Panc1 (cell line): Measurements from ENCODE around the gene EFNA2. TPM values are rescaled to one million over a fixed set of nuclear protein-coding genes. Genes with fewer than 3 reads are reported as not detected.

Experiments used
- ATAC-seq: fragments of 200-7000 bp; cut with Tn5 transposase; 2 replicates; pipeline ENCODE4 v1.9.1; 2020; ENCODE audit warnings: mild to moderate bottlenecking, moderate library complexity
- BruUV-seq: library from RNA; stranded (reverse); fragments of 400-500 nt; replicated peaks from 2 replicates; lab custom pipeline; 2021; lab: Mats Ljungman, UMichigan
- CTCF ChIA-PET: fragments of 300-600 bp; sonication (Branson Sonifier 250); formaldehyde crosslinking; loops from one replicate; lab custom pipeline; 2022; ENCODE audit warnings: antibody characterized with exemption; lab: Charles Lee
- POLR2A ChIA-PET: fragments of 300-600 bp; sonication (Branson Sonifier 250); formaldehyde crosslinking; loops from one replicate; lab custom pipeline; 2022; ENCODE audit warnings: antibody characterized with exemption; lab: Charles Lee
- DNase-seq: peaks from one replicate; pipeline ENCODE4 v3.0.0-alpha.2; 2010; ENCODE audit warnings: low read depth, low spot score
- H3K27ac ChIP-seq: 2 replicates; pipeline ENCODE4 v1.5.1; 2011; ENCODE audit warnings: mild to moderate bottlenecking, low read length, inconsistent platforms
- H3K27me3 ChIP-seq: fragments of 200-500 bp; sonication (Bioruptor generic); 2 replicates; pipeline ENCODE4 v1.6.0; 2014; ENCODE audit warnings: low read length, inconsistent platforms; ENCODE audit not compliant: control insufficient read depth, insufficient read depth
- H3K36me3 ChIP-seq: fragments of 200-500 bp; sonication (Bioruptor generic); 2 replicates; pipeline ENCODE4 v1.5.1; 2014; ENCODE audit warnings: inconsistent platforms, mild to moderate bottlenecking, low read length, moderate library complexity; ENCODE audit not compliant: control insufficient read depth, insufficient read depth
- H3K4me1 ChIP-seq: 2 replicates; pipeline ENCODE4 v1.5.1; 2011; ENCODE audit warnings: inconsistent platforms, mild to moderate bottlenecking, low read length, moderate library complexity; ENCODE audit not compliant: control insufficient read depth, insufficient read depth
- H3K4me3 ChIP-seq, 2 experiments: 2 replicates each; pipeline ENCODE4 v1.5.1; 2011 to 2012; ENCODE audit warnings: low read depth in 2 of 2, low read length in 2 of 2, mild to moderate bottlenecking in 2 of 2, inconsistent platforms in 1 of 2, moderate library complexity in 1 of 2
- H3K9me3 ChIP-seq: fragments of 200-500 bp; sonication (Bioruptor generic); 2 replicates; pipeline ENCODE4 v1.5.1; 2014; ENCODE audit warnings: low read depth, mild to moderate bottlenecking, inconsistent platforms, low read length, moderate library complexity; ENCODE audit not compliant: control insufficient read depth, insufficient read depth
- CTCF ChIP-seq: fragments of 450-650 bp; IDR thresholded peaks from 2 replicates; pipeline ENCODE4 v1.5.1; 2017; ENCODE audit warnings: mild to moderate bottlenecking
- POLR2AphosphoS5 ChIP-seq: IDR thresholded peaks from 2 replicates; pipeline ENCODE4 v1.6.1; 2012; ENCODE audit warnings: mild to moderate bottlenecking, low read depth, low read length, moderate library complexity
- SIN3A ChIP-seq: IDR thresholded peaks from 2 replicates; pipeline ENCODE4 v1.6.1; 2012; ENCODE audit warnings: low read depth, mild to moderate bottlenecking, low read length, moderate library complexity, borderline replicate concordance; ENCODE audit not compliant: insufficient read depth
- TCF7L2 ChIP-seq: IDR thresholded peaks from 2 replicates; pipeline ENCODE4 v1.6.1; 2011; ENCODE audit warnings: mild to moderate bottlenecking, low read depth, low read length, inconsistent platforms
- in situ Hi-C: cut with HindIII; loops from 2 replicates; pipeline ENCODE4 v1.10.0; 2016; ENCODE audit warnings: low sequenced_read_pairs, low pct_unique_long_range_greater_than_20kb
- intact Hi-C: fragments of 100-400 bp; cut with micrococcal nuclease; formaldehyde crosslinking; loops from one replicate; pipeline ENCODE4 v1.10.0; 2022; ENCODE audit not compliant: unreplicated experiment
- total RNA-seq: library from RNA; stranded (reverse); gene quantifications from one replicate; pipeline ENCODE4 v1.2.1, GENCODE V29; 2021; ENCODE audit not compliant: unreplicated experiment
- TF ChIP-seq, protein P1 (sequence below), 2 experiments: IDR thresholded peaks; 2 replicates each; pipeline ENCODE4 v1.6.1; 2011 to 2012; ENCODE audit warnings: low read depth in 2 of 2, control low read depth in 1 of 2, low read length in 1 of 2, mild to moderate bottlenecking in 1 of 2, moderate library complexity in 1 of 2; ENCODE audit not compliant: insufficient read depth in 1 of 2

Gene EFNA2
- total RNA-seq, 1 experiment from 2014 or later, result 7.8 TPM

GRCh38 chr19:1293782-1294604 lies 8.3 kb downstream of the EFNA2 start:
- in situ Hi-C loops, result no loop called here
- ATAC-seq, result no peak
- H3K27me3 ChIP-seq, result no peaks in the 10 kb centered on the region
- no TSS peak for BruUV-seq
- ChIA-PET POLR2A (no interaction called here), CTCF (no interaction called here)
- H3K4me1 ChIP-seq, result peaks cover 9% of the 10 kb centered on the region
- no peak overlapping the region for H3K27ac ChIP-seq
- no peaks in the 10 kb centered on the region for H3K36me3 ChIP-seq
- no peak for DNase-seq
- no peak overlapping the region for H3K4me3 ChIP-seq
- TF ChIP-seq CTCF (no peak), TCF7L2 (no peak), POLR2AphosphoS5 (no peak), SIN3A (no peak)
- TF ChIP-seq, protein P1, sequence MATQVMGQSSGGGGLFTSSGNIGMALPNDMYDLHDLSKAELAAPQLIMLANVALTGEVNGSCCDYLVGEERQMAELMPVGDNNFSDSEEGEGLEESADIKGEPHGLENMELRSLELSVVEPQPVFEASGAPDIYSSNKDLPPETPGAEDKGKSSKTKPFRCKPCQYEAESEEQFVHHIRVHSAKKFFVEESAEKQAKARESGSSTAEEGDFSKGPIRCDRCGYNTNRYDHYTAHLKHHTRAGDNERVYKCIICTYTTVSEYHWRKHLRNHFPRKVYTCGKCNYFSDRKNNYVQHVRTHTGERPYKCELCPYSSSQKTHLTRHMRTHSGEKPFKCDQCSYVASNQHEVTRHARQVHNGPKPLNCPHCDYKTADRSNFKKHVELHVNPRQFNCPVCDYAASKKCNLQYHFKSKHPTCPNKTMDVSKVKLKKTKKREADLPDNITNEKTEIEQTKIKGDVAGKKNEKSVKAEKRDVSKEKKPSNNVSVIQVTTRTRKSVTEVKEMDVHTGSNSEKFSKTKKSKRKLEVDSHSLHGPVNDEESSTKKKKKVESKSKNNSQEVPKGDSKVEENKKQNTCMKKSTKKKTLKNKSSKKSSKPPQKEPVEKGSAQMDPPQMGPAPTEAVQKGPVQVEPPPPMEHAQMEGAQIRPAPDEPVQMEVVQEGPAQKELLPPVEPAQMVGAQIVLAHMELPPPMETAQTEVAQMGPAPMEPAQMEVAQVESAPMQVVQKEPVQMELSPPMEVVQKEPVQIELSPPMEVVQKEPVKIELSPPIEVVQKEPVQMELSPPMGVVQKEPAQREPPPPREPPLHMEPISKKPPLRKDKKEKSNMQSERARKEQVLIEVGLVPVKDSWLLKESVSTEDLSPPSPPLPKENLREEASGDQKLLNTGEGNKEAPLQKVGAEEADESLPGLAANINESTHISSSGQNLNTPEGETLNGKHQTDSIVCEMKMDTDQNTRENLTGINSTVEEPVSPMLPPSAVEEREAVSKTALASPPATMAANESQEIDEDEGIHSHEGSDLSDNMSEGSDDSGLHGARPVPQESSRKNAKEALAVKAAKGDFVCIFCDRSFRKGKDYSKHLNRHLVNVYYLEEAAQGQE (IDR thresholded peaks at IDR 0.05; ENCODE audit: insufficient read depth in 1 of 2, low read depth in 2 of 2, low read length in 1 of 2), result no peak
- intact Hi-C loops, result no loop called here
- H3K9me3 ChIP-seq, result no peaks in the 10 kb centered on the region

DNA sequence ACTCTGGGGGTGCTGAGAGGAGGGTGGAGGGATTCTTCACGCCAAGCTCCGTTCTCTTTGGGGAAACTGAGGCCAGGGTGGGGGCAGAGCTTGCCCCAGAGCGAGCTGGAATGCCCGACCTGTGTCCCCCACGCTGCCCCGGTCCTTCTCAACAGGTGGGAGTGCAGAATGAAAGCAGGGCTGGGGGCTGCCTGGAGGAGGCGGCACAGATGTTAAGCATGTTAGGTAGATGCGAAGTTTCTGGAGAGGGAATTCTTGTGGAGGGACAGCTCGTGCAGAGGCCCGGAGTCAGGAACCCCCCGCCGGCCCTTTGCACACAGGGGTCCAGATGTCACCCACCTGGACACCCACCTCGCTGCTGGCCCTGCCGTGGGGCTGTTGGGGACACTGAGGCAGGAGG lies 9.0 kb downstream of the EFNA2 start:
- H3K36me3 ChIP-seq, result no peaks in the 10 kb centered on the region
- no peak overlapping the region for H3K27ac ChIP-seq
- intact Hi-C loops (no loop called here), in situ Hi-C loops (no loop called here)
- ATAC-seq (no peak), DNase-seq (no peak)
- ChIA-PET POLR2A (no interaction called here), CTCF (no interaction called here)
- BruUV-seq, result no TSS peak
- no peaks in the 10 kb centered on the region for H3K9me3 ChIP-seq
- H3K27me3 ChIP-seq, result no peaks in the 10 kb centered on the region
- TF ChIP-seq CTCF (no peak), SIN3A (no peak), POLR2AphosphoS5 (no peak), TCF7L2 (no peak)
- TF ChIP-seq, protein P1 (IDR thresholded peaks at IDR 0.05; ENCODE audit: insufficient read depth in 1 of 2, low read depth in 2 of 2, low read length in 1 of 2), result no peak
- no peak overlapping the region for H3K4me3 ChIP-seq
- H3K4me1 ChIP-seq, result peaks cover 9% of the 10 kb centered on the region
